Mesenteric fat pad (tissue), 1 donor: Measurements from ENCODE around the gene BRD1. TPM values are rescaled to one million over a fixed set of nuclear protein-coding genes. Genes with fewer than 3 reads are reported as not detected.
"Not testable (repeated sequence)": the region's sequence is repeated elsewhere in the genome, so short reads cannot be mapped to it uniquely, and the experiment has no call there.

Experiments
- DNase-seq: peaks from one replicate; pipeline ENCODE4 v3.0.0-alpha.2; 2020; ENCODE audit warnings: low spot score
- total RNA-seq: library from RNA; stranded (reverse); fragmentation: NEBNext Ultra II Directional; extraction: Animal tissue kit (Norgen Biotek cat#: 25700); gene quantifications from one replicate; pipeline ENCODE4 v1.2.1, GENCODE V29; 2021
- donor health status: DM: yes; HTN: yes; CAD: no.

The BRD1 gene
- total RNA-seq, 1 donor from 2014 or later = 25.0 TPM

- DNase-seq = no peak
Measured at GRCh38 chr22:49853981-49854831, 26.5 kb upstream of the BRD1 start.

GRCh38 chr22:49852898-49853894 is 25.5 kb upstream of the BRD1 start, which contains the start of gene ZBED4:
ZBED4 (plus strand) TSS chr22:49853844; CDS start chr22:49883663, 29,819 bp downstream.
- peak; percentile 100 for DNase-seq

GRCh38 chr22:49852568-49852897 is 24.9 kb upstream of the BRD1 start:
- not testable (repeated sequence) for DNase-seq

GRCh38 chr22:49850959-49851802 is 23.5 kb upstream of the BRD1 start:
- DNase-seq = no peak

- no peak for DNase-seq
Measured at GRCh38 chr22:49850021-49850911, 22.6 kb upstream of the BRD1 start.

GRCh38 chr22:49849161-49850020 is 21.7 kb upstream of the BRD1 start:
- no peak for DNase-seq

GRCh38 chr22:49848690-49849160 is 21.1 kb upstream of the BRD1 start:
- no peak for DNase-seq

- DNase-seq = no peak
Measured at GRCh38 chr22:49847751-49848689, 20.3 kb upstream of the BRD1 start.

GRCh38 chr22:49845666-49846459 is 18.2 kb upstream of the BRD1 start:
- no peak for DNase-seq

- DNase-seq = no peak
Measured at GRCh38 chr22:49845241-49845640, 17.6 kb upstream of the BRD1 start.

GRCh38 chr22:49838771-49839717 is 11.4 kb upstream of the BRD1 start:
- DNase-seq = no peak

GRCh38 chr22:49833340-49834007 is 5.8 kb upstream of the BRD1 start:
- no peak for DNase-seq

GRCh38 chr22:49829044-49829853 is 1.6 kb upstream of the BRD1 start:
- DNase-seq = no peak

GRCh38 chr22:49828599-49828965 is 909 bp upstream of the BRD1 start:
- no peak for DNase-seq
